ENCODE measurements around the gene ARHGAP27.

GRCh38 chr17:45440161-45440778 is 7.6 kb upstream of the ARHGAP27 start:
- no peak for TF ChIP-seq CTCF (conservative IDR thresholded peaks at IDR 0.05 in 1 of 2, IDR thresholded peaks at IDR 0.05 in 1 of 2; ENCODE audit: low read depth in 1 of 2, low read length in 2 of 2)
- TF ChIP-seq EZH2 (IDR thresholded peaks at IDR 0.05; ENCODE audit: low read length, missing control alignments): no peak
